OCI-LY1 (cell line): ENCODE results near the gene TMBIM6.
"Not testable (repeated sequence)": the region's sequence is repeated elsewhere in the genome, so short reads cannot be mapped to it uniquely, and the experiment has no call there.

ENCODE experiments used
- H2AFZ ChIP-seq: fragments of 200-600 bp; sonication (generic), shearing (Covaris generic); 2 replicates; pipeline ENCODE4 v1.6.0; 2014; ENCODE audit warnings: antibody characterized with exemption, mild to moderate bottlenecking, low read length
- H3F3A ChIP-seq: fragments of 200-600 bp; sonication (generic), shearing (Covaris generic); 2 replicates; pipeline ENCODE4 v1.6.0; 2014; ENCODE audit warnings: mild to moderate bottlenecking, antibody characterized with exemption, low read length, moderate library complexity; ENCODE audit not compliant: insufficient read depth
- H3K27ac ChIP-seq: fragments of 200-600 bp; sonication (generic); 2 replicates; pipeline ENCODE4 v1.5.1; 2014; ENCODE audit warnings: low read length, mixed run types, mild to moderate bottlenecking, low read depth; ENCODE audit not compliant: poor library complexity, severe bottlenecking
- H3K27me3 ChIP-seq: fragments of 200-600 bp; sonication (generic); 2 replicates; pipeline ENCODE4 v1.6.0; 2014; ENCODE audit warnings: antibody characterized with exemption, mild to moderate bottlenecking, low read length, moderate library complexity; ENCODE audit not compliant: insufficient read depth
- H3K36me3 ChIP-seq: fragments of 200-600 bp; sonication (generic); 2 replicates; pipeline ENCODE4 v1.6.1; 2014; ENCODE audit warnings: mild to moderate bottlenecking, antibody characterized with exemption, low read length, moderate library complexity, mixed read lengths; ENCODE audit not compliant: insufficient read depth
- H3K4me1 ChIP-seq: fragments of 200-600 bp; sonication (generic); 2 replicates; pipeline ENCODE4 v1.5.1; 2014; ENCODE audit warnings: mild to moderate bottlenecking, low read length, moderate library complexity; ENCODE audit not compliant: insufficient read depth, severe bottlenecking
- H3K4me2 ChIP-seq: fragments of 200-600 bp; sonication (generic), shearing (Covaris generic); 2 replicates; pipeline ENCODE4 v1.6.1; 2014; ENCODE audit warnings: low read length
- H3K4me3 ChIP-seq: fragments of 200-600 bp; sonication (generic); 2 replicates; pipeline ENCODE4 v1.5.1; 2014; ENCODE audit warnings: low read length, low read depth, mild to moderate bottlenecking, mixed read lengths; ENCODE audit not compliant: poor library complexity, severe bottlenecking
- H3K79me2 ChIP-seq: fragments of 200-600 bp; shearing (Covaris generic); 2 replicates; pipeline ENCODE4 v1.6.1; 2016; ENCODE audit warnings: mixed run types, low read length, mixed read lengths; ENCODE audit not compliant: insufficient read depth
- H3K9ac ChIP-seq: fragments of 200-600 bp; sonication (generic), shearing (Covaris generic); 2 replicates; pipeline ENCODE4 v1.6.1; 2014; ENCODE audit warnings: mild to moderate bottlenecking, low read length, mixed read lengths
- H3K9me2 ChIP-seq: fragments of 200-600 bp; sonication (generic), shearing (Covaris generic); 2 replicates; pipeline ENCODE4 v1.6.1; 2014; ENCODE audit warnings: low read depth, mild to moderate bottlenecking, low read length, mixed read lengths
- H3K9me3 ChIP-seq: fragments of 200-600 bp; shearing (Covaris generic); 2 replicates; pipeline ENCODE4 v1.6.1; 2014; ENCODE audit warnings: low read length, mixed read lengths
- H4K20me1 ChIP-seq: fragments of 200-600 bp; sonication (generic), shearing (Covaris generic); 2 replicates; pipeline ENCODE4 v1.6.0; 2016; ENCODE audit warnings: mild to moderate bottlenecking, low read length; ENCODE audit not compliant: insufficient read depth
- CTCF ChIP-seq: fragments of 200-600 bp; sonication (generic), shearing (Covaris generic); IDR thresholded peaks from 2 replicates; pipeline ENCODE4 v1.5.1; 2017; ENCODE audit warnings: mild to moderate bottlenecking, antibody characterized with exemption, low read length, moderate library complexity, mixed read lengths
- EZH2 ChIP-seq: fragments of 200-600 bp; sonication (generic), shearing (Covaris generic); IDR thresholded peaks from 2 replicates; pipeline ENCODE4 v1.8.0; 2017; ENCODE audit warnings: borderline replicate concordance, mixed run types, mild to moderate bottlenecking, antibody characterized with exemption, low read length, moderate library complexity, mixed read lengths

The TMBIM6 gene

GRCh38 chr12:49720214-49720613, 21.1 kb upstream of the TMBIM6 start:
- no peak overlapping the region for H2AFZ ChIP-seq
- H3K9me2 ChIP-seq, result no peaks in the 10 kb centered on the region
- H3K9me3 ChIP-seq, result no peaks in the 10 kb centered on the region
- TF ChIP-seq CTCF (peak; percentile 33; the same call in 1 of the 2 replicates), EZH2 (no peak)
- H3K27ac ChIP-seq, result no peak overlapping the region
- H4K20me1 ChIP-seq, result no peaks in the 10 kb centered on the region
- H3K9ac ChIP-seq, result no peak overlapping the region
- H3K4me3 ChIP-seq, result no peak overlapping the region
- no peaks in the 10 kb centered on the region; the same call in 1 of the 2 replicates for H3K27me3 ChIP-seq
- no peaks in the 10 kb centered on the region for H3K79me2 ChIP-seq
- no peaks in the 10 kb centered on the region for H3K36me3 ChIP-seq
- H3K4me2 ChIP-seq, result no peak overlapping the region
- H3K4me1 ChIP-seq, result no peaks in the 10 kb centered on the region
- no peaks in the 10 kb centered on the region for H3F3A ChIP-seq

GRCh38 chr12:49721355-49721754, 20.0 kb upstream of the TMBIM6 start:
- H3K9me2 ChIP-seq, H3K4me3 ChIP-seq, H3K9me3 ChIP-seq, H3K9ac ChIP-seq, H3K27me3 ChIP-seq, H3K4me1 ChIP-seq, H3K36me3 ChIP-seq, H4K20me1 ChIP-seq, H3K4me2 ChIP-seq, H3K27ac ChIP-seq, H3K79me2 ChIP-seq, H3F3A ChIP-seq, H2AFZ ChIP-seq: not testable (repeated sequence)

- H3K79me2 ChIP-seq, result no peaks in the 10 kb centered on the region
- H3K9ac ChIP-seq, result no peak overlapping the region
- no peak overlapping the region for H3K4me2 ChIP-seq
- H3K4me1 ChIP-seq, result no peaks in the 10 kb centered on the region
- no peak overlapping the region for H3K4me3 ChIP-seq
- TF ChIP-seq EZH2, result no peak
- TF ChIP-seq CTCF, result no peak
- no peaks in the 10 kb centered on the region for H4K20me1 ChIP-seq
- no peak overlapping the region for H3K27ac ChIP-seq
- no peaks in the 10 kb centered on the region for H3K9me3 ChIP-seq
- no peaks in the 10 kb centered on the region for H3K36me3 ChIP-seq
- no peak overlapping the region for H2AFZ ChIP-seq
- H3F3A ChIP-seq, result no peaks in the 10 kb centered on the region
- H3K9me2 ChIP-seq, result no peaks in the 10 kb centered on the region
- H3K27me3 ChIP-seq, result no peaks in the 10 kb centered on the region; the same call in 1 of the 2 replicates
These were observed 12.9 kb upstream of the TMBIM6 start for GRCh38 chr12:49728446-49728845.

- no peak overlapping the region for H3K4me2 ChIP-seq
These were observed 11.3 kb upstream of the TMBIM6 start for GRCh38 chr12:49730050-49730449.

More at GRCh38 chr12:49730050-49730449, 11.3 kb upstream of the TMBIM6 start:
- no peaks in the 10 kb centered on the region for H4K20me1 ChIP-seq
- no peaks in the 10 kb centered on the region for H3K79me2 ChIP-seq
- H3K9me3 ChIP-seq, result no peaks in the 10 kb centered on the region
- no peaks in the 10 kb centered on the region for H3K9me2 ChIP-seq
- no peak overlapping the region for H2AFZ ChIP-seq
- no peaks in the 10 kb centered on the region for H3F3A ChIP-seq
- H3K4me3 ChIP-seq, result no peak overlapping the region
- H3K4me1 ChIP-seq, result no peaks in the 10 kb centered on the region
- no peak overlapping the region for H3K9ac ChIP-seq
- no peaks in the 10 kb centered on the region for H3K36me3 ChIP-seq
- H3K27ac ChIP-seq, result no peak overlapping the region
- TF ChIP-seq EZH2 (no peak), CTCF (no peak)
- no peaks in the 10 kb centered on the region for H3K27me3 ChIP-seq
